ENCODE measurements around the gene CCDC170.
"Not testable (repeated sequence)": the region's sequence is repeated elsewhere in the genome, so short reads cannot be mapped to it uniquely, and the experiment has no call there.

The CCDC170 gene

GRCh38 chr6:151544453-151544852 lies 50.6 kb downstream of the CCDC170 start:
- Mint-ChIP-seq H3K36me3 (ENCODE audit: low read depth) (no peaks in the 10 kb centered on the region), H3K4me1 (no peaks in the 10 kb centered on the region), H3K27me3 (ENCODE audit: low read depth) (no peaks in the 10 kb centered on the region), H3K27ac (no peak overlapping the region), H3K9me3 (peaks cover 15% of the 10 kb centered on the region), H3K4me3 (no peak overlapping the region)
- TF ChIP-seq CTCF (IDR thresholded peaks at IDR 0.05; ENCODE audit: unreplicated experiment in 3 of 3) = no peak

DNA sequence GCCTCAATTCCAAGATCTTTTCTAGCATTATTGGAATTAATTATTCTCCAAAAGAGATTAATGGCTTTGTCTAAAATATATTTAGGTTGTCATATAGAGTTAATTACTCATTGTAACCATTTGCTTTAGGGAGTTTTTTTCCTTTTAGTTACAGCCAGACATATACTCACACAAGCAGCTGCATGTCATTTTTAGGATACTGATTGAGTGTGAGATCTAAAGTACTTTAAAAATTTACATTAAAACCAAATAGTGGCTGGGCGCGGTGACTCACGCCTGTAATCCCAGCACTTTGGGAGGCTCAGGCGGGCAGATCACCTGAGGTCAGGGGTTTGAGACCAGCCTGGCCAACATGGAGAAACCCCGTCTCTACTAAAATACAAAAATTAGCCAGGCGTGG lies 51.1 kb downstream of the CCDC170 start:
- H3K27me3 Mint-ChIP-seq (ENCODE audit: low read depth); H3K4me3 Mint-ChIP-seq; H3K4me1 Mint-ChIP-seq; H3K27ac Mint-ChIP-seq; H3K36me3 Mint-ChIP-seq (ENCODE audit: low read depth): not testable (repeated sequence)
- peaks cover 11% of the 10 kb centered on the region for H3K9me3 Mint-ChIP-seq

DNA sequence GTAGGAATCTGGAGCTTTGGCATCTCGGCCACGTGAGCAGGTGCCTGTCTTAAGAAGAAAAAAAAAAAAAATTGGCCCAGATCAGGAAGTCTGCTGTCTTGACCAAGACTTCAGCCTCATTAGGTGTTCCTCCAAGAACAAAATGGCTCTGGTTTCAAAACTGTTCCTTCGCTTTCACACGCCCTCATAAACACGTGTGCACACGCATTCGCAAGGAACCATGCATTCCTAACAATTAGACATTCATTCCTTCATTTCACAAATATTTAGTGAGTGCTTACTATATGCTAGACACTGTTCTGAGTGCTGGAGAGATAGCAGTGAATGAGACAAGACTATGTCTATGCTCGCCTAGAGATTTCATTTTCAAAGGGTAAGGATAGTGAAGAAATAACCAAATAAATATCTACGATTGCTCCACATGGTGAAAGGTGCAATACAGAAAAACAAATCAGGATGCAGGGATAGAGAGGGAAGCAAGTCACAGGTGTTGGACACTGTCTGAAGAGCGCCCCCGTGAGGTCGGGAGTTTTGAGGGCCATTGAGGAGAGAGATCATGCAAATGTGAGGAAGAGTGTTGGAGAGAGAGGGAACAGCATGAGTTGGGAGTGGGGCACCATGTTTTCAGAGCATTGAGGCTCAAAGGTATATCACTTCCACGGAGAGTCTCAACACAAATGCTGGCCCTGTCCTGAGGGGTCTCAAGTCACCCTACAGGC lies 53.3 kb downstream of the CCDC170 start:
- Mint-ChIP-seq H3K36me3 (ENCODE audit: low read depth) (no peaks in the 10 kb centered on the region), H3K27ac (no peak overlapping the region), H3K4me3 (no peak overlapping the region), H3K4me1 (peaks cover 3% of the 10 kb centered on the region), H3K9me3 (peaks cover 7% of the 10 kb centered on the region), H3K27me3 (ENCODE audit: low read depth) (no peaks in the 10 kb centered on the region)
- no peak for TF ChIP-seq CTCF (IDR thresholded peaks at IDR 0.05; ENCODE audit: unreplicated experiment in 3 of 3)

DNA sequence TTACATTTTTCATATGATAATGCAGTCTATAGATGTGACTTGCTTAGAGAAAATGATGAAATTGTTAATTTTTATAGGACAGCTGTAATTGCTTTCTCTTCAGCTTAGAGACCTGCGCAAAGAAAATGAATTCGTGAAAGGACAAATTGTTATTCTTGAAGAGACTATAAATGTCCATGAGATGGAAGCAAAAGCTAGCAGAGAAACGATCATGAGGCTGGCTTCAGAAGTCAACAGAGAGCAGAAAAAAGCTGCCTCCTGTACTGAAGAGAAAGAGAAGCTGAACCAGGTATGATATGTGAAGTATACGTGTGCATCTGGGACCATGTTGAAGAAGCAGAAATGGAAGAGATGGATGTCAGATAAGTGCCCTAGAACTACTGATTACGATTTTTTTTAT lies 54.4 kb downstream of the CCDC170 start:
- Mint-ChIP-seq H3K36me3 (ENCODE audit: low read depth) (no peaks in the 10 kb centered on the region), H3K9me3 (peaks cover 7% of the 10 kb centered on the region), H3K27me3 (ENCODE audit: low read depth) (no peaks in the 10 kb centered on the region), H3K27ac (no peak overlapping the region), H3K4me1 (peaks cover 6% of the 10 kb centered on the region), H3K4me3 (no peak overlapping the region)
- no peak for TF ChIP-seq CTCF (IDR thresholded peaks at IDR 0.05; ENCODE audit: unreplicated experiment in 3 of 3)

DNA sequence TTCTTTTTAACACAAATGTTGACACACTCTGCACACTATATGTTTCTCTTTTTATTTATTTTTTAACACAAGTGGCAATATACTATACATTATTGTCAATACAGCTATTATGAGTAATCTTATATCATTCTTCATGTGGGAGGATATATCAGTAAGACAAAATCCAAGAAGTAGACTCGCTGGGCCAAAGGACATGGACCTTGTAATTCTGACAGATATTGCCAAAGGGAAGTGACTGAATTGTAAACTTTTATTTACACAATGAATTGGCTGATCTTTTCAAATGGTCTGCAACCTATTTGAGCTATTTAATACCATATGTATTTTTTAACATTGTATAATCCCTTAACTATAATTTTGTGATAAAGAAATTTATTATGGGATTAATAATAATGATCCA lies 56.0 kb downstream of the CCDC170 start:
- H3K27ac Mint-ChIP-seq = no peak overlapping the region
- H3K9me3 Mint-ChIP-seq = peaks cover 7% of the 10 kb centered on the region
- no peak for TF ChIP-seq CTCF (IDR thresholded peaks at IDR 0.05; ENCODE audit: unreplicated experiment in 3 of 3)
- H3K36me3 Mint-ChIP-seq (ENCODE audit: low read depth) = no peaks in the 10 kb centered on the region
- H3K27me3 Mint-ChIP-seq (ENCODE audit: low read depth) = no peaks in the 10 kb centered on the region
- no peak overlapping the region for H3K4me3 Mint-ChIP-seq
- H3K4me1 Mint-ChIP-seq = peaks cover 6% of the 10 kb centered on the region

- Mint-ChIP-seq H3K9me3 (peaks cover 7% of the 10 kb centered on the region), H3K27ac (no peak overlapping the region), H3K36me3 (ENCODE audit: low read depth) (no peaks in the 10 kb centered on the region), H3K4me3 (no peak overlapping the region), H3K27me3 (ENCODE audit: low read depth) (no peaks in the 10 kb centered on the region), H3K4me1 (peaks cover 6% of the 10 kb centered on the region)
- TF ChIP-seq CTCF (IDR thresholded peaks at IDR 0.05; ENCODE audit: unreplicated experiment in 3 of 3) = no peak
These were observed 56.8 kb downstream of the CCDC170 start for GRCh38 chr6:151550618-151551017.
